ENCODE data around the gene COL4A2.

COL4A2 gene

GRCh38 chr13:110291286-110291685, 15.8 kb upstream of the COL4A2 start:
- no peak for DNase-seq

- DNase-seq = no peak
Measured at GRCh38 chr13:110293037-110293436, 14.0 kb upstream of the COL4A2 start.

- no peak for DNase-seq
Measured at GRCh38 chr13:110293649-110294048, 13.4 kb upstream of the COL4A2 start.

- no peak for DNase-seq
Measured at GRCh38 chr13:110294146-110294545, 12.9 kb upstream of the COL4A2 start.

GRCh38 chr13:110294622-110295021, 12.5 kb upstream of the COL4A2 start:
- DNase-seq = no peak

GRCh38 chr13:110297011-110297410, 10.1 kb upstream of the COL4A2 start:
- no peak for DNase-seq

GRCh38 chr13:110297766-110298504, 9.1 kb upstream of the COL4A2 start:
- DNase-seq = no peak

GRCh38 chr13:110298505-110299282, 8.4 kb upstream of the COL4A2 start:
- no peak for DNase-seq

- no peak for DNase-seq
Measured at GRCh38 chr13:110299283-110299840, 7.7 kb upstream of the COL4A2 start.

- no peak for DNase-seq
Measured at GRCh38 chr13:110300090-110300815, 6.8 kb upstream of the COL4A2 start.

GRCh38 chr13:110301083-110301482, 6.0 kb upstream of the COL4A2 start:
- no peak for DNase-seq

GRCh38 chr13:110301606-110302553, 5.2 kb upstream of the COL4A2 start:
- DNase-seq = no peak

GRCh38 chr13:110302997-110303396, 4.1 kb upstream of the COL4A2 start:
- no peak for DNase-seq

- no peak for DNase-seq
Measured at GRCh38 chr13:110303644-110304043, 3.4 kb upstream of the COL4A2 start.

- no peak for DNase-seq
Measured at GRCh38 chr13:110304256-110304655, 2.8 kb upstream of the COL4A2 start.

GRCh38 chr13:110305001-110305400, 2.1 kb upstream of the COL4A2 start:
- DNase-seq = no peak

GRCh38 chr13:110305544-110305943, 1.5 kb upstream of the COL4A2 start:
- DNase-seq = no peak

- no peak for DNase-seq
Measured at GRCh38 chr13:110305949-110306339, 1.1 kb upstream of the COL4A2 start.

- no peak for DNase-seq
Measured at GRCh38 chr13:110306340-110306959, 634 bp upstream of the COL4A2 start.

GRCh38 chr13:110307767-110308655, 927 bp downstream of the COL4A2 start:
- DNase-seq = no peak

Measured in activated CD4-positive, CD25-positive, alpha-beta regulatory T cell treated with anti-CD3 and anti-CD28 coated beads, Interleukin-2, amount 50 U/mL, for 72 hours (primary cell).